Right atrium auricular region (tissue), 2 donors: ENCODE data around the gene HACD3. TPM values are rescaled to one million over a fixed set of nuclear protein-coding genes. Genes with fewer than 3 reads are reported as not detected.
"Not testable (repeated sequence)": the region's sequence is repeated elsewhere in the genome, so short reads cannot be mapped to it uniquely, and the experiment has no call there.

Source experiments
- DNase-seq: peaks from one replicate; pipeline ENCODE4 v3.0.0-alpha.2; 2019; ENCODE audit warnings: low spot score
- H3K27ac ChIP-seq, 2 donors: fragments of 200-600 bp; sonication (generic); 1 replicate in 1 of 2; 2 replicates in 1 of 2; pipeline ENCODE4 v1.5.1; 2016 to 2019
- H3K27me3 ChIP-seq, 2 donors: fragments of 200-600 bp; sonication (generic); one replicate each; pipeline versions ENCODE4 v1.5.1 to v1.6.0; 2017 to 2019
- H3K36me3 ChIP-seq: fragments of 200-600 bp; sonication (generic); one replicate; pipeline ENCODE4 v1.5.1; 2016
- H3K4me1 ChIP-seq, 2 donors: fragments of 200-600 bp; sonication (generic); one replicate each; pipeline versions ENCODE4 v1.5.1 to v1.6.0; 2017 to 2019
- H3K4me3 ChIP-seq, 2 donors: fragments of 200-600 bp; sonication (generic); 1 replicate in 1 of 2; 2 replicates in 1 of 2; pipeline ENCODE4 v1.5.1; 2017 to 2019; ENCODE audit warnings: mild to moderate bottlenecking in 1 of 2, moderate library complexity in 1 of 2
- H3K9me3 ChIP-seq, 2 donors: fragments of 200-600 bp; sonication (generic); one replicate each; pipeline ENCODE4 v1.5.1; 2019
- CTCF ChIP-seq, 2 donors: fragments of 200-600 bp; sonication (generic); IDR thresholded peaks; one replicate each; pipeline ENCODE4 v1.5.1; 2019; ENCODE audit warnings: antibody characterized with exemption in 2 of 2
- total RNA-seq, 2 donors: library from RNA; depleted of rRNA; stranded (reverse); fragments of >200 nt; gene quantifications; one replicate each; pipeline ENCODE4 v1.1.0, GENCODE V29; 2016

The HACD3 gene
- total RNA-seq, 2 donors from 2014 or later, result 15.3 to 20.5 TPM

GRCh38 chr15:65603559-65603958 is 73.3 kb downstream of the HACD3 start:
- H3K4me1 ChIP-seq, result no peaks in the 10 kb centered on the region
- TF ChIP-seq CTCF (IDR thresholded peaks at IDR 0.05), result no peak
- no peak overlapping the region for H3K27ac ChIP-seq
- no peak overlapping the region for H3K4me3 ChIP-seq
- DNase-seq, result no peak
- H3K36me3 ChIP-seq, result peaks cover 50% of the 10 kb centered on the region
- no peaks in the 10 kb centered on the region for H3K27me3 ChIP-seq
- no peaks in the 10 kb centered on the region for H3K9me3 ChIP-seq

GRCh38 chr15:65610871-65611718 is 80.8 kb downstream of the HACD3 start, which contains the start of gene INTS14:
Gene INTS14 (minus strand): TSS chr15:65611131. CDS start chr15:65607380, 3,751 bp downstream.
- H3K27me3 ChIP-seq, result no peaks in the 10 kb centered on the region
- H3K4me1 ChIP-seq, result peaks cover 0 to 31% of the 10 kb centered on the region in 2 donors
- no peaks in the 10 kb centered on the region for H3K36me3 ChIP-seq
- peak; percentile 67 to 86 for TF ChIP-seq CTCF (IDR thresholded peaks at IDR 0.05)
- peak; percentile 96 for DNase-seq
- H3K27ac ChIP-seq, result peak within 1 kb of the TSS; percentile 97 to 98
- no peaks in the 10 kb centered on the region for H3K9me3 ChIP-seq
- peak within 1 kb of the TSS; percentile 89 to 96 for H3K4me3 ChIP-seq

- DNase-seq, result no peak
- peak overlapping the region; percentile 89 to 96 for H3K4me3 ChIP-seq
- H3K27ac ChIP-seq, result peak overlapping the region; percentile 97 to 98
- no peaks in the 10 kb centered on the region for H3K36me3 ChIP-seq
- H3K9me3 ChIP-seq, result no peaks in the 10 kb centered on the region
- H3K4me1 ChIP-seq, result peaks cover 0 to 31% of the 10 kb centered on the region in 2 donors
- no peak for TF ChIP-seq CTCF (IDR thresholded peaks at IDR 0.05)
- no peaks in the 10 kb centered on the region for H3K27me3 ChIP-seq
Observed at GRCh38 chr15:65611888-65612615, 81.8 kb downstream of the HACD3 start.

- no peak overlapping the region for H3K27ac ChIP-seq
- no peak for TF ChIP-seq CTCF (IDR thresholded peaks at IDR 0.05)
Observed at GRCh38 chr15:65612616-65612946, 82.3 kb downstream of the HACD3 start.

GRCh38 chr15:65612949-65613744 is 82.9 kb downstream of the HACD3 start:
- peaks cover 0 to 31% of the 10 kb centered on the region in 2 donors for H3K4me1 ChIP-seq
- H3K27ac ChIP-seq, result no peak overlapping the region
- no peak overlapping the region for H3K4me3 ChIP-seq
- no peaks in the 10 kb centered on the region for H3K9me3 ChIP-seq
- no peaks in the 10 kb centered on the region for H3K36me3 ChIP-seq
- DNase-seq, result no peak
- no peaks in the 10 kb centered on the region for H3K27me3 ChIP-seq
- no peak for TF ChIP-seq CTCF (IDR thresholded peaks at IDR 0.05)

More at GRCh38 chr15:65612616-65612946, 82.3 kb downstream of the HACD3 start:
- no peaks in the 10 kb centered on the region for H3K27me3 ChIP-seq
- no peaks in the 10 kb centered on the region for H3K36me3 ChIP-seq
- peaks cover 0 to 31% of the 10 kb centered on the region in 2 donors for H3K4me1 ChIP-seq
- no peaks in the 10 kb centered on the region for H3K9me3 ChIP-seq
- no peak for DNase-seq
- no peak overlapping the region for H3K4me3 ChIP-seq

- not testable (repeated sequence) for DNase-seq, H3K4me3 ChIP-seq, H3K36me3 ChIP-seq, H3K27me3 ChIP-seq, H3K9me3 ChIP-seq, H3K27ac ChIP-seq
- H3K4me1 ChIP-seq, result peaks cover 0 to 11% of the 10 kb centered on the region in 2 donors
Observed at GRCh38 chr15:65615887-65616286, 85.6 kb downstream of the HACD3 start.
